GM18870 (cell line): ENCODE data around the gene TRIM7.
"Not testable (repeated sequence)": the region's sequence is repeated elsewhere in the genome, so short reads cannot be mapped to it uniquely, and the experiment has no call there.

Experiments used
- ATAC-seq: cut with Tn5 transposase; IDR thresholded peaks from one replicate; pipeline ENCODE4 v1.9.1; 2021; ENCODE audit warnings: moderate library complexity; ENCODE audit not compliant: unreplicated experiment

The TRIM7 gene

DNA sequence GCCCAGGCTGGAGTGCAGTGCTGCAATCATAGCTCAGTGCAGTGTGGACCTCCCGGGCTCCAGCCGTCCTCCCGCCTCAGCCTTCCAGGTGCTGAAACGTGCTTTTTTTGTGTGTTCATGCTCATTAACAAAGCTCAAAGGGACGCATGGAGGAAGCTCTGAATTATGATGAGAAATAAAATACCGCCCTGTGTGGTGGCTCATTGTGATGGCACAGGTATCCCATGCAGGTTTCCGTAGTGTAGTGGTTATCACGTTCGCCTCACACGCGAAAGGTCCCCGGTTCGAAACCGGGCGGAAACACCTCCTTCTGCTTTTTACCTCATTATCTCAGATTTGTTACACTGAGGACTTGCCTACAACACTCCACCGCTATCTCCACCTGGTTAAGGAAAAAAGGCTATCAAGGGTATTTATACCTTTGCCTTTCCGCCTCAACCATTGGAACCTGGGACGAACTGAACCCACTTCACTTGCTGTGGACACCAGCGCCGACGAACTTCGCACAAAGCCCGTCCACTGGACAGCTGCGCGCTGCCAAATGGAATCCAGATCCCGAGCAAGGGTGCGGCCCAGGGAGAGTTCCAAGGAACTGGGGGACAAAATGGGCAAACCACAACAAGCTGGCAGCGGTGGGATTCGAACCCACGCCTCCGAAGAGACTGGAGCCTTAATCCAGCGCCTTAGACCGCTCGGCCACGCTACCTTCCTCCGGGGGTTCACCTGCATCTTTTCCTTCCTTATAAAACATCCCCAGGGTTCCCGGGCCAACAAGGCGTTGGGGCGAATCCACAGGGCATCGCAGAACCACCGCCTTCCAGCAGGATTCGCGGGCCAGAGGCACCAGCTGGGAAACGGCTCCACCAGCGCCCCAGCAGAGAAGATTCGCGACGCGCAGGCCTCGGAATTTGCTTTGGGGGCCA, 31.3 kb downstream of the TRIM7 start:
- peak; percentile 50 for ATAC-seq

GRCh38 chr5:181173027-181173419, 32.0 kb downstream of the TRIM7 start:
- ATAC-seq = peak; percentile 27

DNA sequence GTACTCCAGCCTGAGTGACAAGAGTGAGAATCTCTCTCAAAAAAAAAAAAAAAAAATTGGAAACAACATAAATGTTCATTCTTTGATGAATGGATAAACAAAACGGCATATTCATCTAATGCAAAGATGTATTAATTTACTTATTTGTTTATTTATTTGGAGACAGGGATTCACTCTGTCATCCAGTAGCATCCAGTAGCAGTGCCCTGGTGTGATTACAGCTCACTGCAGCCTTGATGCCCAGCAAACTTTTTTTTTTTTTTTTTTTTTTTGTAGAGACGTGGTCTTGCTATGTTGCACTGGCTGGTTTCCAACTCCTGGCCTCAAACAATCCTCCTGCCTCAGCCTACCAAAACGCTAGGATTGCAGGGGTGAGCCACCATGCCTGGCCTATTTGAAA, 33.2 kb downstream of the TRIM7 start:
- ATAC-seq = no peak

DNA sequence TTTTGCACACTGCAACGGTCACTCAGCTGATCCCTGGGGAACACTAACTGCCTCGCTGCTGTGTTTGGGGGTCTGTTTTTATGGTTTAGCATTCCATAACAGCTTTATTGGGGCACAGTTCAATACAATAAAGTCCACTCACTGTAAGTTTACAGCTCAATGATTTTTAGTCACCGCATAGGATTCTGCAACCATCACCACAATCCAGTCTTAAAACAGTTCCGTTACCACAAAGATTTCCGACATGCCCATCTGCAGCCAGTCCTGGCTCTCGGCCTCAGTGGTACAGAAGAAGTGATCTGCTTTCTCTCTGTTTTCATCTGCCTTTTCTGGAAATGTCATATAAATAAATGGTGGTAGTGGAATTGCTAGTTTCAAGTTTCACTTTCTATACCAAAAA, 34.0 kb downstream of the TRIM7 start:
- ATAC-seq = no peak

GRCh38 chr5:181170237-181170825, 34.7 kb downstream of the TRIM7 start:
- ATAC-seq = no peak

GRCh38 chr5:181169459-181170236, 35.3 kb downstream of the TRIM7 start:
- ATAC-seq = not testable (repeated sequence)

DNA sequence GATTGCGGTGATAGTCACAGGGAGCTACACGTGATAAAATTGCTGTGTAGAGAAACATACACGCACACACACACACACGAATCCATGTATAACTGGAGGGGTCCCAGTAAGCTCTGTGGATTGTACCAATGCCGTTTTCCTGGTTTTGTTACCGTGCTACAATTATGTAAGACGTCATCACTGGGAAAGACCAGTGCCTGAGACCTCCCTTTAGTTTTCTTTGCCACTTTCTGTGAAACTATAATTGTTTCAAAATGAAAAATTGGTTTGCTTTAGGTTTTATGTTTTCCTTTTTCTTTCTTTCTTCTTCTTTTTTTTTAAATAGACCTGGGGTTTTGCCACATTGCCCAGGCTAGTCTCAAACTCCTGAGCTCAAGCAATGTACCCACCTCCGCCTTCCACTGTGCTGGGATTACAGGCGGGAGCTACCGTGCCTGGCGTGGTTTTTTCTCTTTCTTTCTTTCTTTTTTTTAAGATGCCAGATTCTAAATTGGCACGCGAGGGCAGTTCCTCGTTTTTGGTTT, 36.3 kb downstream of the TRIM7 start:
- no peak for ATAC-seq

- ATAC-seq = no peak
Measured at GRCh38 chr5:181167814-181168488, 37.0 kb downstream of the TRIM7 start.

DNA sequence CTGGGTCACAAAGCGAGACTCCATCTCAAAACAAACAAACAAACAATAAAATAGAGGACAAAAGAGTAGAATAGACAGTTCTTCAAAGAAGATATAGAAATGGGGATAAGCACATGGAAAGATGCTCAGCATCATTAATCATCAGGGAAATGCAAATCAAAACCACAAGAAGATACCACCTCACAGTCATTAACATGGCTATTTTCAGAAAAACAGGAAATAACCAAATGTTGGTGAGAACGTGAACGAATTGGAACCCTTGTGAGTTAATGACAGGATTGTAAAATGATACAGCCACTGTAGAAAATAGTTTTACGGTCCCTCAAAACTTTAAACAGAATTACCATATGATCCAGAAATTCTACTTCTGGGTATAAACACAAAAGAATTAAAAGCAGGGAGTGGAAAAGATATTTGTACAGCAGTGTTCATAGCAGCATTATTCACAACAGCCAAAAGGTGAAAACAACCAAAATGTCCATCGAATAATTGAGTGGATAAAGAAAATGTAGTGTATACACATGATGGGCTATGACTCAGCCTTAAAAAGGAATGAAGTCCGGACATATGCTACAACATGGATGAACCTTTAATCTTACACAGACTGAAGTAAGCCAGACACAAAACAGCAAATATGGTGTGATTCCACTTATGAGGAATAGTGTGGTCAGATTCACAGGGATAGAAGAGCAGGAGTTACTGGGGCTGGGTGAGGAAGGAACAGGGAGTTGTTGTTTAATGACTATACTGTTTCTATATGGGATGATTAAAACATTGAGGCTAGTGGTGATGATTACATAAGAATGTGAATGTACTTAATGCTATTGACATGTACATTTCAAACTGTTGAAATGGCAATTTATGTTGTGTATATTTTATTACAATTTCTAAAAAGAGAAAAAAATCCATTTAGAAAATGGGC, 37.9 kb downstream of the TRIM7 start:
- no peak for ATAC-seq

GRCh38 chr5:181164076-181164952, 40.7 kb downstream of the TRIM7 start:
- ATAC-seq = no peak

GRCh38 chr5:181163487-181164075, 41.4 kb downstream of the TRIM7 start:
- ATAC-seq = no peak

DNA sequence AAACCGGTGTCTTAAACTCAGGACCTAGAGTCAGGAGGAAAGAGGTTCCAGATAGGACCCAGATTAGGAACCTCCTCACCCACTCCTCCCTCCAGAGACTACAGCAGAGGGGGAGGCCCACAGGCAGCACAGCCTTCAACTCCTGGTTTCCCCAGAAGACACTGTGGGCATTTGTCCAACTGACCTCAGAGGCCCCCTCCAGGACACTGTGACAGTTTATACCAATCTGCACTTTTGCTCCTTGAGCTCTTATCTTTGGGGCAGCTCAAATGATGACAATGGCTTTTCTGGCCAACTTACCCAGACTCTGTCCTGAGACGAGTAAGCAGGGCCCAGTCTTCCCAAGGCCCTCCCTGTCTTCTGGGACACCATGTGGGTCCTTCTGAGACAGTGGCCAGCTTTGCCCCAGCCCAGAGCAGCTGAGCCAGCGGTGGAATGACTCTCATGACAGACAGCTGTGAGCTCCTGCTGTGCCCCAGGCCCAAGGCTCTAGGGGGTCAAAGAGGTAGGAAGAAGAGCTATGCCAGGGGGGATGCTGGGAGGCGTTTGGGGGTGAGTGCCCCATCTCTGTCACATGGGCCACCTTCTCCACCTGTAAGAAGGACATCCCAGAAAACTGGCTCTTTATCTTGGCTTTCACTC, 43.3 kb downstream of the TRIM7 start:
- ATAC-seq = no peak

- not testable (repeated sequence) for ATAC-seq
Measured at GRCh38 chr5:181160755-181161533, 44.1 kb downstream of the TRIM7 start.

DNA sequence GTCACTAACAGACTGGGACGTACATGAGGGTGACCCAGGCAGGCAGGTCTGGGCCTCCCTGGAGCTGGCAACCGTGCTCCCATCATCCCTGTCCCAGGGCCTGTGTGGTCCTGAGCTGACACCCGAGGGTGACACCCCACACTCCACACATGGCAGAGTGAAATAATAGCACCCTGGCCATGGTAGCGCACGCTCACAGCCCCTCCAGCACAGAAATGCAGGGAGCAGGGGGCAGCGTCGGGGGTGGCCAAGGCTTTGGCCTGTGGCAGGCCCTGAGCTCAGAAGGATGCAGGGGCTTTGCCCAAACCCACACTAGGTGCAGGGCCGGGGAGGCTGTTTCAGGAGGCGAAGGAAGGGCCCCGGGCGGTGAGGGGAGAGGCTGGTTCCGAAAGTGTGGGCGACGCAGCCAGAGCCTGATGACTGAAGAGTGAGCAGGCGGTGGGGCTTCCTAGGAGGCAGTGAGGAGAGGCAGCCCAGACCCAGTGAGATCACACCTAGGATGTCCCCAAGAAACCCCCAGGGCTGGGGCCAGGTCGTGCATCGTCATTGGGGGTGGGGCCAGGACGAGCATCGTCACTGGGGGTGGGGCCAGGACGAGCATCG, 44.7 kb downstream of the TRIM7 start:
- no peak for ATAC-seq

DNA sequence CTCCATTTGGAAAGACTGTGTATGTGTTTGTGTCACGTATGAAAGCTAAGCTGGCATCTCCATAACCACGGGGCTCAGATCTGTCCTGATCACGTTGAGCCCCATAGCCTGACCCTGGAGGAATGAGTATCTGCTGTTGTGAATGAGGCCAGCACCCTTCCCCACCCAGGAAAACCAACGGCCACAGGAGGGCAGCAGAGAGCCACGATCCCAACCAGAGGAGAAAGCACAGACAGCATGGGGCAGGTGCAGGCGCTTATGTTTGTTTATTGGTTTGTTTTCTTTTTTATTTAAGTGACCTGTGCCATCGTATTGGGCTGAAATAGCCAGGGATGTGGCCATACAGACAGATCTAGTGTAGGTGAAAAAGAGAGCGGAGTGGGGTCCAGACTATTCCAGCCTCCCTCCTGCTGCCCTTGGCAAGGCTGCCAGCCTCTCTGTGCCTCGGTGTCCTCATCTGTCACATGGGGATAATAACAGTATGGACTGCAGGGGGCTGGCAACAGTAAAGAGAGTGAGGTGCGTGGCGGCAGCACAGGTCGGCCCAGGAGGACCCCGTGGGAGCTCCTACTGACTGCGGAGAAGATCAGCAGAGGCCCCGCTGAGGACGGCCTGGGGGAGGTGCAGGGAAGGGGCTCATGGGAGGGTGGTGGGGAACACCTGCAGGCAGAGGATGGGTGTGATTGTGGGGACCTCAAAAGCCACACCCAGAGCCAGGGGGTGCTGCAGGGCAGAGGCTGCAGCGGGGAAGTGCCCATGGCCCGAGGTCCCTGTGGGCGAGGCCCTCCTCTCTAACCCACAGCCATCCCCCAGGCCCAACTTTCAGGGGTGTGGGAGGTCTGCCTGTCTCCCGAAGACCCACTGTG, 45.5 kb downstream of the TRIM7 start:
- ATAC-seq = peak; percentile 64

DNA sequence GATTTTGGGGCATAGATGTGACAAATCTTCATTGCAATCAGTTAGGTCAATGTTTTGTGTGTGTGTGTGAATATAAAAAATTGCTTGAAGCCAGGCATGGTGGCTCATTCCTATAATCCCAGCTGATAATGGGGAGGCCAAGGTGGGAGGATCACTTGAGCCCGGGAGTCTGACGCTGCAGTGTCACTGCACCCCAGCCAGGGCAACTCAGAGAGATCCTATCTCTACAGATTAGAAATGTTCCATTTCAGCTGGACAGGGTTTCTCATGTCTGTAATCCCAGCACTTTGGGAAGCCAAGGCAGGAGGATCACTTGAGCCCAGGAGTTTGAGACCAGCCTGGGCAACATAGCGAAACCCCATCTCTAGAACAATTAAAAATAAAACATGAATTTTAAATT, 46.1 kb downstream of the TRIM7 start:
- ATAC-seq = no peak
